Memory B cell (primary cell): ENCODE data around the gene DNAH12.
"Not testable (repeated sequence)": the region's sequence is repeated elsewhere in the genome, so short reads cannot be mapped to it uniquely, and the experiment has no call there.

Experiments used
- ATAC-seq: fragments of 150-1000 bp; cut with Tn5 transposase; 2 replicates; pipeline ENCODE4 v1.10.0; 2021; ENCODE audit warnings: low read depth, mild to moderate bottlenecking, moderate library complexity
- DNase-seq, 2 donors: peaks; one replicate each; pipeline ENCODE4 v3.0.0; 2022; ENCODE audit warnings: low spot score in 2 of 2
- H3K27ac Mint-ChIP-seq: one replicate; pipeline ENCODE4 v1.8.0; 2022; ENCODE audit warnings: mild to moderate bottlenecking, moderate library complexity, mixed read lengths
- H3K27me3 Mint-ChIP-seq: one replicate; pipeline ENCODE4 v1.8.0; 2022; ENCODE audit warnings: mixed read lengths
- H3K36me3 Mint-ChIP-seq: one replicate; pipeline ENCODE4 v1.8.0; 2022; ENCODE audit warnings: mild to moderate bottlenecking, mixed read lengths
- H3K4me1 Mint-ChIP-seq: one replicate; pipeline ENCODE4 v1.8.0; 2022; ENCODE audit warnings: mixed read lengths
- H3K4me3 Mint-ChIP-seq: one replicate; pipeline ENCODE4 v1.8.0; 2022; ENCODE audit warnings: mild to moderate bottlenecking, moderate library complexity, mixed read lengths
- H3K9me3 Mint-ChIP-seq: one replicate; pipeline ENCODE4 v1.8.0; 2022; ENCODE audit warnings: mixed read lengths

The DNAH12 gene

DNA sequence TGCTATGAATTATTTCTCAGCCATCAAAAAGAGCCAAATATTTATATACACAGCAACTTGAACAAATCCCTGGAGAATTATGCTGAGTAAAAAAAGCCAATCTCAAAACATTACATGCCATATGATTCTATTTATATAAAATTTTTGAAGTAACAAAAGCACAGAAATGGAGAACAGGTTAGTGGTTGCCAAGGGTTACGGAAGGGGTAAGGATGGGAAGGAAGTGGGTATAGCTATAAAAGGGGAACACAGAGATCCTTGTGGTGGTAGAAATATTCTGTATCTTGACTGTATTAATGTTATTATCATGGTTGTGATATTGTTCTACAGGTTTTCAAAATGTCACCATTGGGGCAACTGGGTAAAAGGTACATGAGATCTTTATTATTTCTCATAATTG, 189.4 kb downstream of the DNAH12 start:
- H3K27me3 Mint-ChIP-seq = no peaks in the 10 kb centered on the region
- DNase-seq (peak in 1 of 2 donors; percentile 16), ATAC-seq (peak; percentile 98)
- no peaks in the 10 kb centered on the region for H3K9me3 Mint-ChIP-seq
- no peak overlapping the region for H3K4me3 Mint-ChIP-seq
- H3K36me3 Mint-ChIP-seq = no peaks in the 10 kb centered on the region
- peaks cover 4% of the 10 kb centered on the region for H3K4me1 Mint-ChIP-seq
- no peak overlapping the region for H3K27ac Mint-ChIP-seq

DNA sequence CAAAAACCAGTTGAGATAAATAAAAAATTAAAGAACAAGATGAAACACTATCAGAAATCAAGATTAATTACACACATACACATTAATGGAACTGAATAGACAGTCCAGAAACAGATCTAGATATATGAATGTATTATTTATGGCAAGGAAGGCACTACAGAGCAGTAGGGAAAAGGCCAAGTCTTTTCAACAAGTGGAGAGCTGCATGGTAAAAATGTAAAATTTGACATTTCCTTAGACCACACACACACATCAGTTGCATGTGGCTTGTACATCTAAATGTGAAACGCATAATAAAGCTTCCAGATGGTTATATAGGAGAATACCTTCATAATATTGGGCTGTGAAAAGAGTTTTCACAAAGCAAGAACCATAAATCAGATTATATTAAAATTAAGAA, 193.9 kb downstream of the DNAH12 start:
- peaks cover 4% of the 10 kb centered on the region for H3K4me1 Mint-ChIP-seq
- no peak for ATAC-seq
- H3K9me3 Mint-ChIP-seq = peaks cover 4% of the 10 kb centered on the region
- peaks cover 1% of the 10 kb centered on the region for H3K27me3 Mint-ChIP-seq
- H3K27ac Mint-ChIP-seq = no peak overlapping the region
- DNase-seq = no peak
- H3K4me3 Mint-ChIP-seq = no peak overlapping the region
- no peaks in the 10 kb centered on the region for H3K36me3 Mint-ChIP-seq

DNA sequence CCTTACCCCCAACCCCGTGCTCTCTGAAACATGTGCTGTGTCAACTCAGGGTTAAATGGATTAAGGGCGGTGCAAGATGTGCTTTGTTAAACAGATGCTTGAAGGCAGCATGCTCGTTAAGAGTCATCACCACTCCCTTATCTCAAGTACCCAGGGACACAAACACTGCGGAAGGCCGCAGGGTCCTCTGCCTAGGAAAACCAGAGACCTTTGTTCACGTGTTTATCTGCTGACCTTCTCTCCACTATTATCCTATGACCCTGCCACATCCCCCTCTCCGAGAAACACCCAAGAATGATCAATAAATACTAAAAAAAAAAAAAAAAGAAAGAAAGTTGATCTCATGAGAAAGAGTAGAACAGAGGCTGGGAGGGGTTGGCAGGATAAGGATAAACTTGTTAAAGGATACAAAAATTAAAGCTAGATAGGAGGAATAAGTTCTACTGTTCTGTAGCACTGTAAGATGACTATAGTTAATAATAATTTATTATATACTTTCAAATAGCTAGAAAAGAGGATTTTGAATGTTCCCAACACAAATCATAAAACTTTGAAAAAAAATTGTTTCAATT, 205.0 kb downstream of the DNAH12 start:
- H3K4me1 Mint-ChIP-seq, H3K4me3 Mint-ChIP-seq, DNase-seq, H3K27ac Mint-ChIP-seq, H3K36me3 Mint-ChIP-seq, H3K9me3 Mint-ChIP-seq, ATAC-seq: not testable (repeated sequence)
- peaks cover 12% of the 10 kb centered on the region for H3K27me3 Mint-ChIP-seq

- H3K4me1 Mint-ChIP-seq, H3K9me3 Mint-ChIP-seq, ATAC-seq, DNase-seq, H3K36me3 Mint-ChIP-seq, H3K4me3 Mint-ChIP-seq, H3K27ac Mint-ChIP-seq: not testable (repeated sequence)
- H3K27me3 Mint-ChIP-seq = peaks cover 12% of the 10 kb centered on the region
Measured at GRCh38 chr3:57338272-57339070, 205.7 kb downstream of the DNAH12 start.

- Mint-ChIP-seq H3K4me3 (no peak overlapping the region), H3K36me3 (no peaks in the 10 kb centered on the region), H3K4me1 (no peaks in the 10 kb centered on the region), H3K9me3 (no peaks in the 10 kb centered on the region), H3K27me3 (peaks cover 9% of the 10 kb centered on the region), H3K27ac (no peak overlapping the region)
- DNase-seq (no peak), ATAC-seq (no peak)
Measured at GRCh38 chr3:57335283-57335938, 208.7 kb downstream of the DNAH12 start.

GRCh38 chr3:57331078-57331610, 213.0 kb downstream of the DNAH12 start:
- Mint-ChIP-seq H3K36me3 (no peaks in the 10 kb centered on the region), H3K27ac (no peak overlapping the region), H3K9me3 (no peaks in the 10 kb centered on the region), H3K4me1 (no peaks in the 10 kb centered on the region), H3K27me3 (peaks cover 6% of the 10 kb centered on the region), H3K4me3 (no peak overlapping the region)
- ATAC-seq (no peak), DNase-seq (no peak)

- not testable (repeated sequence) for DNase-seq, H3K9me3 Mint-ChIP-seq, H3K4me3 Mint-ChIP-seq, H3K27me3 Mint-ChIP-seq, H3K36me3 Mint-ChIP-seq, H3K27ac Mint-ChIP-seq, H3K4me1 Mint-ChIP-seq, ATAC-seq
Measured at GRCh38 chr3:57326498-57326897, 217.6 kb downstream of the DNAH12 start.

DNA sequence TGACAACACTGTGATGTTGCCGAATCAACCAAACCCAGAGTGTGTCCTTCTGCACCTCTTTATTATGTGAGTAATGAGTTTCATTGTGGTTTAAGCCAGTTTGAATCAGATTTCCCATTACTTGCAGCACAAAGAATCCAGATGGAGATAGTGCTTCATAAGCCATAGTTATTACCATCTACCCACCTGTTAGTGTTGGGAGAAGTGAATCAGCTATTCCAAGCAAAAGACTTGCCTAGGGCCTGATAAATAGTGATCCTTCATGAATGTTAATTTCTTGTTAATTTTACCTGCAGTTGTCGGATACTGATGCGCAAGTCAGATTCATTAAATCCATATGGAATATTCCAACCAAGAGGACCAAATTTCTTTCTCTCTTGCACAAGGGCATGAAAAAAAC, 229.9 kb downstream of the DNAH12 start:
- ATAC-seq (no peak), DNase-seq (no peak)
- Mint-ChIP-seq H3K9me3 (peaks cover 10% of the 10 kb centered on the region), H3K4me3 (no peak overlapping the region), H3K27ac (no peak overlapping the region), H3K27me3 (peaks cover 19% of the 10 kb centered on the region), H3K36me3 (no peaks in the 10 kb centered on the region), H3K4me1 (no peaks in the 10 kb centered on the region)

DNA sequence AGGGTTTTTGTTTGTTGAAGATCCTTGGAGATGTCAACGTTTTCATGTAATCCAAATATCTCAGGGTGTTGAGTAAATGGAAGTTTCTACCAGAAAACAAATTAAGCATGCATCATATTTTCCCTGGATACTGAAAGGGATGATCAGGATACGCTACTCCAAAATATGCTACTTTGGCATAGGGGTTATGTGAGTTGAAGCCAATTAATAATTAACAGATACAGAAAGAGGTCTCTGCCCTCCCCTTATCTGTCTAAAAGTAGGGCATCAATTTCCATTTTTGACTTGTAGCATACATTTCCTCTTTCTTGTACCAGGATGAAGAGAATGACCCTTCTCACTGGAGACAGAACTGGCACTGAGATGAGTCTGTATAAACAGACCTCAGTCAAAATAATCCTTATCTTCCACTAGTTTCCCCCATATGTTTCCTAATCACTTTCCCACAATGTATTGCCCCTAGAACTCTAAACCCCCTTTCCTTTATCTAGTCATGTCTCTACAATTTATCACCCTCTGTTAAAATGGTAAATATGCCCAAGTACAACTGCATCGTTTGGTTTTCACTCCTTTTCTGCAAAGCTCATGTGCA, 234.3 kb downstream of the DNAH12 start:
- H3K4me1 Mint-ChIP-seq = no peaks in the 10 kb centered on the region
- no peak overlapping the region for H3K27ac Mint-ChIP-seq
- ATAC-seq = no peak
- no peaks in the 10 kb centered on the region for H3K36me3 Mint-ChIP-seq
- DNase-seq = no peak
- peaks cover 8% of the 10 kb centered on the region for H3K27me3 Mint-ChIP-seq
- H3K9me3 Mint-ChIP-seq = no peaks in the 10 kb centered on the region
- H3K4me3 Mint-ChIP-seq = no peak overlapping the region

DNA sequence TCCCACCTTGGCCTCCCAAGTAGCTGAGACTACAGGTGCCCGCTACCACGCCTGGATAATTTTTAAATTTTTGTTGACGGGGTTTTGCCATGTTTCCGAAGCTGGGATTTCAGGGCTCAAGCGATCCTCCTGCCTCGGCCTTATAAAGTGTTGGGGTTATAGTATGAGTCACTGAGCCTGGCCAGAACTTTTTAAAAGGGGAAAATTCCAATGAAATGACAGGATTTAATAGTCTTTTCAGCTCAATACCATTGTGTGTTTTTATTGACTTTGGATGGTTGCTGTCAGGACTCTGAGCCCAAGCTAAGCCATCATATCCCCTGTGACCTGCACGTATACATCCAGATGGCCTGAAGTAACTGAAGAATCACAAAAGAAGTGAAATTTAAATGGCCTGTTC, 240.6 kb downstream of the DNAH12 start:
- H3K9me3 Mint-ChIP-seq, H3K4me3 Mint-ChIP-seq, H3K27ac Mint-ChIP-seq, ATAC-seq, H3K36me3 Mint-ChIP-seq, DNase-seq, H3K4me1 Mint-ChIP-seq: not testable (repeated sequence)
- H3K27me3 Mint-ChIP-seq = peaks cover 14% of the 10 kb centered on the region

GRCh38 chr3:57298041-57298440, 246.1 kb downstream of the DNAH12 start:
- DNase-seq (no peak), ATAC-seq (no peak)
- Mint-ChIP-seq H3K4me1 (no peaks in the 10 kb centered on the region), H3K27me3 (peaks cover 16% of the 10 kb centered on the region), H3K36me3 (no peaks in the 10 kb centered on the region), H3K27ac (no peak overlapping the region), H3K4me3 (no peak overlapping the region), H3K9me3 (no peaks in the 10 kb centered on the region)

- Mint-ChIP-seq H3K4me3 (no peak overlapping the region), H3K27ac (no peak overlapping the region), H3K27me3 (peaks cover 18% of the 10 kb centered on the region), H3K9me3 (no peaks in the 10 kb centered on the region), H3K4me1 (no peaks in the 10 kb centered on the region), H3K36me3 (no peaks in the 10 kb centered on the region)
- ATAC-seq (no peak), DNase-seq (no peak)
Measured at GRCh38 chr3:57292897-57293526, 251.1 kb downstream of the DNAH12 start.

DNA sequence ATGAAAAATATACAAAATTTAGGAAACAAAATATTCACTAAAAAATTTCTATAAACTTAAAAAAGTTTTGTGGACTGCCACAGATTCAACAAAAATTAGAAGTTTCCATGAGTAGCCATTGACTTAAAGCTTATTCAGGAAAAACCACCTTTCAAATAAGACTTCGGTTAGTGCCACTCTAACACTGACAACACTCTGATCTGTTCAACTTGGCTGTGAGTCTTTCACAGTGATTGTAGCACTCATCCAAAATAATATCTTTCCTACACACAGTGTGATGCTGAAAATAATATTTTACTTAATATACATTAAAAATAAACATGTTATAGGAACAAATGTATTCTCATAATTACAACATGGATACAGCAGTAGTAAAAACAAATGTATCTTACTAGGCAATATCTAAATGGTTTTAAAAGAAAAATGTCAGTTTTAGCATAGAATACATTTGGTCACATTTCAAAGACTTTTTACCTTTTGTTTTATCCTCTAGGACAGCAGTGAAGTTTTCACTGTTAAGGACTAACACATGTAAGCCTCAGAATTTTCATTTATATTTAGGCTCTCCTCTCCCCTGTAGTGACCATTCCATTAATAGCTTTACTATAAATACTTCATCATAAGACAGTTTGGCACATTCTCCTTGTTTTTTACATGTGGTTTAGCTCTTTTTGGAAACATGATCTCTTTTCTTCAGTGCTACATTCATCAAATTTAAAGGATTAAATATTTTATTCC, 251.8 kb downstream of the DNAH12 start, which contains the start of gene ASB14:
Gene ASB14, minus strand, starts transcription at position 527 of the 738 bp plus-strand sequence. CDS start 652 bp downstream, outside the sequence.
- H3K4me1 Mint-ChIP-seq = no peaks in the 10 kb centered on the region
- ATAC-seq (no peak), DNase-seq (no peak)
- no peak within 1 kb of the TSS for H3K27ac Mint-ChIP-seq
- H3K4me3 Mint-ChIP-seq = no peak within 1 kb of the TSS
- no peaks in the 10 kb centered on the region for H3K9me3 Mint-ChIP-seq
- H3K36me3 Mint-ChIP-seq = no peaks in the 10 kb centered on the region
- H3K27me3 Mint-ChIP-seq = peaks cover 13% of the 10 kb centered on the region
